Natural killer cell (primary cell): Measurements from ENCODE around the gene ALOX12B. TPM values are rescaled to one million over a fixed set of nuclear protein-coding genes. Genes with fewer than 3 reads are reported as not detected.
A peak's percentile ranks its signal among the peaks of the same experiment; 100 is the strongest.

Source experiments
- ATAC-seq, 3 donors: fragments of 150-1000 bp in 2 of 3; fragments of 200-7000 bp in 1 of 3; cut with Tn5 transposase; 1 replicate in 1 of 3; 2 replicates in 2 of 3; pipeline ENCODE4 v1.10.0; 2021; ENCODE audit warnings: mild to moderate bottlenecking in 2 of 3, moderate library complexity in 2 of 3
- DNase-seq, 2 donors: peaks; one replicate each; pipeline versions ENCODE4 v3.0.0 to v3.0.0-alpha.2; 2013 to 2021; ENCODE audit warnings: mixed read lengths in 1 of 2
- H3K27ac ChIP-seq: one replicate; pipeline ENCODE4 v1.5.1; 2013; ENCODE audit warnings: mild to moderate bottlenecking, low read length
- H3K27me3 ChIP-seq: one replicate; pipeline ENCODE4 v1.6.1; 2013; ENCODE audit warnings: low read length; ENCODE audit not compliant: control insufficient read depth, insufficient read depth
- H3K36me3 ChIP-seq: one replicate; pipeline ENCODE4 v1.6.1; 2013; ENCODE audit warnings: low read length; ENCODE audit not compliant: control insufficient read depth, insufficient read depth
- H3K4me1 ChIP-seq: one replicate; pipeline ENCODE4 v1.6.1; 2013; ENCODE audit warnings: low read length; ENCODE audit not compliant: control insufficient read depth, insufficient read depth
- H3K4me3 ChIP-seq: one replicate; pipeline ENCODE4 v1.5.1; 2013; ENCODE audit warnings: low read length
- H3K9me3 ChIP-seq: one replicate; pipeline ENCODE4 v1.6.1; 2013; ENCODE audit warnings: low read length; ENCODE audit not compliant: control insufficient read depth, insufficient read depth
- H3K27ac Mint-ChIP-seq, 2 donors: one replicate each; pipeline ENCODE4 v1.8.0; 2022; ENCODE audit warnings: mild to moderate bottlenecking in 2 of 2, mixed read lengths in 2 of 2, moderate library complexity in 1 of 2
- H3K27me3 Mint-ChIP-seq, 2 donors: one replicate each; pipeline ENCODE4 v1.8.0; 2022; ENCODE audit warnings: low read depth in 2 of 2, mixed read lengths in 2 of 2
- H3K36me3 Mint-ChIP-seq: one replicate; pipeline ENCODE4 v1.8.0; 2022; ENCODE audit warnings: mixed read lengths
- H3K4me1 Mint-ChIP-seq, 2 donors: one replicate each; pipeline ENCODE4 v1.8.0; 2022; ENCODE audit warnings: mixed read lengths in 2 of 2
- H3K4me3 Mint-ChIP-seq: one replicate; pipeline ENCODE4 v1.8.0; 2022; ENCODE audit warnings: mild to moderate bottlenecking, moderate library complexity, mixed read lengths
- H3K9me3 Mint-ChIP-seq, 2 donors: one replicate each; pipeline ENCODE4 v1.8.0; 2022; ENCODE audit warnings: mixed read lengths in 2 of 2
- WGBS: methylation state at CpG from one replicate; pipeline ENCODE4 v1.1.7; 2013; ENCODE audit warnings: missing lambda C conversion rate; ENCODE audit not compliant: insufficient coverage; 5-methylcytosine and 5-hydroxymethylcytosine counted together
- intact Hi-C: fragments of 100-400 bp; cut with micrococcal nuclease; formaldehyde crosslinking; loops from one replicate; pipeline ENCODE4 v1.14.2; 2022
- total RNA-seq, 4 donors: library from RNA; stranded (reverse); fragments of 120-200 nt in 1 of 4; gene quantifications; one replicate each; pipeline versions ENCODE4 v1.2.3 to v1.2.4, GENCODE V29; 2013 to 2022
- TF ChIP-seq, protein P1 (sequence below): fragments of 200-600 bp; IDR thresholded peaks from one replicate; pipeline ENCODE4 v1.8.0; 2022; ENCODE audit warnings: antibody characterized with exemption

The ALOX12B gene
- total RNA-seq, 3 donors from 2014 or later (not counting 1 experiment from before 2014, with no cell fraction given), result 0.29 to 0.58 (median 0.56) TPM

DNA sequence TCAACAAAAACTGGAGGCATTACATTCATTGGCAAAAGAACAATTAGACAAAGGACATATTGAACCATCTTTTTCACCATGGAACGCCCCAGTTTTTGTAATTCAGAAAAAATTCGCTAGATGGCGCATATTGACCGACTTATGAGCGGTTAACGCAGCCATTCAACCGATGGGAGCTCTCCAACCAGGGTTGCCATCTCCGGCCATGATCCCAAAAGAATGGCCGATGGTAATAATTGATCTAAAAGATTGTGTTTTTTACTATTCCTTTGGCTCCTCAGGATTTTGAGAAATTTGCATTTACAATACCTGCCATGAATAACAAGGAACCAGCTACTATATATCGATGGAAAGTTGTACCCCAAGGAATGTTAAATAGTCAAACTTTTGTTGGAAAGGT lies 27.2 kb downstream of the ALOX12B start:
- TF ChIP-seq, protein P1, sequence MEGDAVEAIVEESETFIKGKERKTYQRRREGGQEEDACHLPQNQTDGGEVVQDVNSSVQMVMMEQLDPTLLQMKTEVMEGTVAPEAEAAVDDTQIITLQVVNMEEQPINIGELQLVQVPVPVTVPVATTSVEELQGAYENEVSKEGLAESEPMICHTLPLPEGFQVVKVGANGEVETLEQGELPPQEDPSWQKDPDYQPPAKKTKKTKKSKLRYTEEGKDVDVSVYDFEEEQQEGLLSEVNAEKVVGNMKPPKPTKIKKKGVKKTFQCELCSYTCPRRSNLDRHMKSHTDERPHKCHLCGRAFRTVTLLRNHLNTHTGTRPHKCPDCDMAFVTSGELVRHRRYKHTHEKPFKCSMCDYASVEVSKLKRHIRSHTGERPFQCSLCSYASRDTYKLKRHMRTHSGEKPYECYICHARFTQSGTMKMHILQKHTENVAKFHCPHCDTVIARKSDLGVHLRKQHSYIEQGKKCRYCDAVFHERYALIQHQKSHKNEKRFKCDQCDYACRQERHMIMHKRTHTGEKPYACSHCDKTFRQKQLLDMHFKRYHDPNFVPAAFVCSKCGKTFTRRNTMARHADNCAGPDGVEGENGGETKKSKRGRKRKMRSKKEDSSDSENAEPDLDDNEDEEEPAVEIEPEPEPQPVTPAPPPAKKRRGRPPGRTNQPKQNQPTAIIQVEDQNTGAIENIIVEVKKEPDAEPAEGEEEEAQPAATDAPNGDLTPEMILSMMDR, result peak; percentile 85
- peaks cover 18 to 28% of the 10 kb centered on the region in 2 donors for H3K4me1 Mint-ChIP-seq
- no peaks in the 10 kb centered on the region for H3K36me3 Mint-ChIP-seq
- intact Hi-C loops, result loop anchor here (2.0 to 5.0 kb wide), 2 partner anchors 51 to 242 kb away; no protein-coding TSS in a partner anchor
- peak; percentile 35 to 86 for DNase-seq
- H3K4me3 Mint-ChIP-seq, result no peak overlapping the region
- H3K9me3 Mint-ChIP-seq, result no peaks in the 10 kb centered on the region
- Histone ChIP-seq H3K36me3 (no peaks in the 10 kb centered on the region), H3K27ac (no peak overlapping the region), H3K4me3 (no peak overlapping the region), H3K27me3 (peaks cover 19% of the 10 kb centered on the region), H3K9me3 (no peaks in the 10 kb centered on the region), H3K4me1 (peaks cover 27% of the 10 kb centered on the region)
- no peak overlapping the region for H3K27ac Mint-ChIP-seq
- H3K27me3 Mint-ChIP-seq, result peaks cover 29 to 51% of the 10 kb centered on the region in 2 donors
- WGBS, result 7% methylated on average over 10 of the region's 10 CpGs
- ATAC-seq, result peak in 2 of 3 donors; percentile 32 to 42

DNA sequence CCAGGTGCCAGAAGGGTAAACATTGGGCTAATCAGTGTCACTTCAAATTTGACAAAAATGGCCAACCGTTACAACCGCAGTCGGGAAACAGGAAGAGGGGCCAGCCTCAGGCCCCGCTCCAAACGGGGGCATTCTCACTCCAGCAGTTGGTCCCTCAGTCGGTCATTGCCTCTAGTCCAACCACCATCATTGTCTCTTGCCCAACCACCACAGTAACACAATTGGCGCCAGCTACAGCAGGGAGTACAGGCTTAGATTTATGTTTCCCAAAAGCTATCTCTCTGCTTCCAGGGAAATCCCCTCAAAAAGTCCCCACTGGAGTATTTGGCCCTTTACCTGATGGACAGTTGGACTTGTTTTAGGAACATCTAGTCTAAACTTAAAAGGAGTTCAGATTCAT lies 28.4 kb downstream of the ALOX12B start:
- ATAC-seq (no peak), DNase-seq (no peak)
- WGBS, result 6% methylated on average over 7 of the region's 7 CpGs
- no peaks in the 10 kb centered on the region for H3K9me3 Mint-ChIP-seq
- peaks cover 23 to 36% of the 10 kb centered on the region in 2 donors for H3K4me1 Mint-ChIP-seq
- H3K4me3 Mint-ChIP-seq, result no peak overlapping the region
- H3K27ac ChIP-seq, result no peak overlapping the region
- H3K4me3 ChIP-seq, result no peak overlapping the region
- peaks cover 25 to 51% of the 10 kb centered on the region in 2 donors for H3K27me3 Mint-ChIP-seq
- peak overlapping the region in 1 of 2 donors; percentile 40 for H3K27ac Mint-ChIP-seq
- H3K36me3 Mint-ChIP-seq, result no peaks in the 10 kb centered on the region
- H3K36me3 ChIP-seq, result no peaks in the 10 kb centered on the region
- H3K4me1 ChIP-seq, result peaks cover 30% of the 10 kb centered on the region
- peaks cover 17% of the 10 kb centered on the region for H3K27me3 ChIP-seq
- intact Hi-C loops, result loop anchor here (5.0 kb wide), 2 partner anchors 42 to 237 kb away; no protein-coding TSS in a partner anchor
- TF ChIP-seq, protein P1, result no peak
- H3K9me3 ChIP-seq, result no peaks in the 10 kb centered on the region

DNA sequence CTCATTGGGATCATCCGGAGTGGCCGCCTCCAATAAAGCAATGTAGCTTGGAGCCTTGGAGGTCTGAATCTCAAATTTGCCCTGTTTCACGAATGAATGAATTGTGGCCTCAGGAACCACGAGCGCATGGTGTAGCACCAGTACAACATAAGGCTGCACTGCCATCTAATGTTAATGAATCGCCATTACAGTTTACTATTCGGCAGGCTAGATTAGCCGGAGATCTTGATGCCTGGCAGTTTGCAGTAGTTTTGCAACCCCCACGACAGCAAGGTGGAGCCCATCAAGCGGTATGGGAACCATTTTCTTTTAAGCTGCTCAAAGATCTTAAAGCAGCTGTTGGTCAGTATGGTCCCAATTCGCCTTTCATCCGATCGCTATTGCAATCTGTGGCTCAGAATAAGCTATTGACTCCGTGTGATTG lies 29.8 kb downstream of the ALOX12B start:
- peaks cover 30% of the 10 kb centered on the region for H3K4me1 ChIP-seq
- no peaks in the 10 kb centered on the region for H3K9me3 ChIP-seq
- 24% methylated on average over 14 of the region's 14 CpGs for WGBS
- H3K27ac ChIP-seq, result no peak overlapping the region
- Mint-ChIP-seq H3K9me3 (no peaks in the 10 kb centered on the region), H3K4me3 (peak overlapping the region; percentile 45), H3K27me3 (peaks cover 17 to 41% of the 10 kb centered on the region in 2 donors), H3K4me1 (peaks cover 23 to 36% of the 10 kb centered on the region in 2 donors), H3K27ac (no peak overlapping the region), H3K36me3 (no peaks in the 10 kb centered on the region)
- TF ChIP-seq, protein P1, result peak; percentile 81
- no peaks in the 10 kb centered on the region for H3K36me3 ChIP-seq
- no peak overlapping the region for H3K4me3 ChIP-seq
- DNase-seq, result peak; percentile 31 to 83
- peak; percentile 83 to 90 (median 85) for ATAC-seq
- H3K27me3 ChIP-seq, result peaks cover 9% of the 10 kb centered on the region
- intact Hi-C loops, result loop anchor here (1.0 to 5.0 kb wide), 7 partner anchors 15 to 314 kb away; no protein-coding TSS in a partner anchor
